OCI-LY3 (cell line): ENCODE measurements around the gene MARK3.

Experiments
- EZH2phosphoT487 ChIP-seq: fragments of 200-600 bp; shearing (Covaris generic); IDR thresholded peaks from 2 replicates; pipeline ENCODE4 v1.6.1; 2018; ENCODE audit warnings: antibody characterized with exemption, mixed run types, low read depth
- TF ChIP-seq, protein P1 (sequence below): fragments of 200-600, 300-600 bp; sonication (generic); IDR thresholded peaks from 2 replicates; pipeline ENCODE4 v1.5.1; 2014; ENCODE audit warnings: antibody characterized with exemption, low read length, low read depth

DNA sequence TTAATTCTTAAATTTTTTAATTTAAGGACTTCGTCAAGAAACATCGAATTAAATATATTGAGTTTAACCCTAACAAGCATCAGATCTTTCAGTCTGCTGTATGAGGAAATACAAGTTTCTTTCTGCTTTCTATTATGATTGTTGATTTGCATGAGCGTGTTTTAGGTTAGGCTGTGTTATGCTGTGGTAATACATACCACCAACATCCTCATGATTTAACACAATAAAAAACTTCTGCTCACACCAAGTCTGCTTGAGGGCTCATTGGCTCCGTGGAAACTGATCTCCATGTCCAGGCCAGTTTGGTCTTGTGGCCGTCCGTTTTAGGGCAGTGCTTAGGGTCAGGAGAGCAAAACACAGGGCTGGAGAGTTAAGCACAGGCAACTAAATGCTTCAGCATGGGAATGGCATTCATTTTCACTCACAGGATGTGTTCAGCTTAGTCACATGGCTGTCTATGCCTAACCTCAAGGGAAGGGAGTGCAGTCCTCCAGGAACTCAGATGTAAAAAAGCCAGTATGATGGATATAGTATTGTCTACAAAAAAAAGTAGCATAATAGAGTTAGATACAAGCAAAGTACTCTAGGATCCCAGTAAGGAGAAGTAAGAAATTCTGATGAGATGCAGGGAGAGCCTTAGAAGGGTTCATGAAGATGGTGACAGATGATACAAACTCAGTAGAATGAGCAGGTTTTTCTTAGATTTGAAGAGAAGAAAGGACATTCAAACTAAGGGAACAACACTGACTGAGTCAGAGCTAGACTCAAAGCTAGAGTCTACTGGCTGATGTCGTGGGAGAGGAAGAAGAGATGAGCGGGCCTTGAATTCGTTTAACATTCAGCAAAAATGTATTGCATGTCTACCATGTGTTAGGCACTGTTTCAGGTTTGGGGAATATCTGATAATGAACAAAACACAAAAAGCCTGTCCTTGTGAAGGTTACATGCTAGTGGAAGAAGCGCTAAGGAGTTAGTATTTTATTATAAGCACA, 16.3 kb downstream of the MARK3 start:
- TF ChIP-seq, protein P1, sequence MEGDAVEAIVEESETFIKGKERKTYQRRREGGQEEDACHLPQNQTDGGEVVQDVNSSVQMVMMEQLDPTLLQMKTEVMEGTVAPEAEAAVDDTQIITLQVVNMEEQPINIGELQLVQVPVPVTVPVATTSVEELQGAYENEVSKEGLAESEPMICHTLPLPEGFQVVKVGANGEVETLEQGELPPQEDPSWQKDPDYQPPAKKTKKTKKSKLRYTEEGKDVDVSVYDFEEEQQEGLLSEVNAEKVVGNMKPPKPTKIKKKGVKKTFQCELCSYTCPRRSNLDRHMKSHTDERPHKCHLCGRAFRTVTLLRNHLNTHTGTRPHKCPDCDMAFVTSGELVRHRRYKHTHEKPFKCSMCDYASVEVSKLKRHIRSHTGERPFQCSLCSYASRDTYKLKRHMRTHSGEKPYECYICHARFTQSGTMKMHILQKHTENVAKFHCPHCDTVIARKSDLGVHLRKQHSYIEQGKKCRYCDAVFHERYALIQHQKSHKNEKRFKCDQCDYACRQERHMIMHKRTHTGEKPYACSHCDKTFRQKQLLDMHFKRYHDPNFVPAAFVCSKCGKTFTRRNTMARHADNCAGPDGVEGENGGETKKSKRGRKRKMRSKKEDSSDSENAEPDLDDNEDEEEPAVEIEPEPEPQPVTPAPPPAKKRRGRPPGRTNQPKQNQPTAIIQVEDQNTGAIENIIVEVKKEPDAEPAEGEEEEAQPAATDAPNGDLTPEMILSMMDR, result no peak
- TF ChIP-seq EZH2phosphoT487, result no peak
